ENCODE data around the gene MRS2. TPM values are rescaled to one million over a fixed set of nuclear protein-coding genes. Genes with fewer than 3 reads are reported as not detected.
"Not testable (repeated sequence)": the region's sequence is repeated elsewhere in the genome, so short reads cannot be mapped to it uniquely, and the experiment has no call there.

Gene MRS2
- total RNA-seq, 4 donors from 2014 or later: 17.2 to 63.2 (median 44.2) TPM

- H3K27ac ChIP-seq: no peak within 1 kb of the TSS
- ATAC-seq: peak; percentile 9 to 39
- H3K36me3 ChIP-seq: no peaks in the 10 kb centered on the region
- H3K4me1 ChIP-seq: peaks cover 0 to 7% of the 10 kb centered on the region in 2 donors
- peak within 1 kb of the TSS; percentile 29 to 43 (median 38) for H3K4me3 ChIP-seq
- intact Hi-C loops (cut with DNase I; ENCODE audit: low total_unique reads): no loop called here
- in situ Hi-C loops (cut with MboI; ENCODE audit: low sequenced_read_pairs in 4 of 4): no loop called here
- H3K9me3 ChIP-seq: no peaks in the 10 kb centered on the region
- no peak for TF ChIP-seq POLR2A (IDR thresholded peaks at IDR 0.05)
- TF ChIP-seq CTCF (IDR thresholded peaks at IDR 0.05 in 4 of 5, conservative IDR thresholded peaks at IDR 0.05 in 1 of 5): no peak
- DNase-seq: peak; percentile 3 to 13
- H3K27me3 ChIP-seq: no peaks in the 10 kb centered on the region
Measured at GRCh38 chr6:24357336-24358218, 45.2 kb upstream of the MRS2 start, which contains the start of gene DCDC2. DCDC2 (minus strand) TSS chr6:24358059; CDS start chr6:24357750, 309 bp downstream.

GRCh38 chr6:24358219-24358821 lies 44.4 kb upstream of the MRS2 start:
- H3K27me3 ChIP-seq: no peaks in the 10 kb centered on the region
- TF ChIP-seq CTCF (IDR thresholded peaks at IDR 0.05 in 4 of 5, conservative IDR thresholded peaks at IDR 0.05 in 1 of 5): no peak
- TF ChIP-seq POLR2A (IDR thresholded peaks at IDR 0.05): no peak
- DNase-seq: no peak
- no peaks in the 10 kb centered on the region for H3K36me3 ChIP-seq
- intact Hi-C loops (cut with DNase I; ENCODE audit: low total_unique reads): no loop called here
- in situ Hi-C loops (cut with MboI; ENCODE audit: low sequenced_read_pairs in 4 of 4): no loop called here
- peak overlapping the region in 2 of 4 donors; percentile 42 to 43 for H3K4me3 ChIP-seq
- ATAC-seq: no peak
- no peaks in the 10 kb centered on the region for H3K9me3 ChIP-seq
- peaks cover 0 to 7% of the 10 kb centered on the region in 2 donors for H3K4me1 ChIP-seq
- H3K27ac ChIP-seq: no peak overlapping the region

GRCh38 chr6:24359640-24360454 lies 42.9 kb upstream of the MRS2 start:
- ATAC-seq (peak; percentile 80 to 87), DNase-seq (peak; percentile 25 to 63)
- Histone ChIP-seq H3K4me3 (peak overlapping the region; percentile 58 to 91 (median 62)), H3K27ac (peak overlapping the region in 3 of 4 donors; percentile 22 to 52 (median 25)), H3K27me3 (no peaks in the 10 kb centered on the region), H3K9me3 (no peaks in the 10 kb centered on the region), H3K4me1 (peaks cover 0 to 7% of the 10 kb centered on the region in 2 donors), H3K36me3 (no peaks in the 10 kb centered on the region)
- intact Hi-C loops (cut with DNase I; ENCODE audit: low total_unique reads): loop anchor here (2.0 kb wide), 1 partner anchor 35 kb away; no protein-coding TSS in a partner anchor
- peak; percentile 45 to 81 (median 67) for TF ChIP-seq CTCF (IDR thresholded peaks at IDR 0.05 in 4 of 5, conservative IDR thresholded peaks at IDR 0.05 in 1 of 5)
- peak; percentile 15 to 19 for TF ChIP-seq POLR2A (IDR thresholded peaks at IDR 0.05)
- in situ Hi-C loops (cut with MboI; ENCODE audit: low sequenced_read_pairs in 4 of 4): no loop called here

- H3K4me1 ChIP-seq; intact Hi-C loops (cut with DNase I; ENCODE audit: low total_unique reads); ATAC-seq; H3K36me3 ChIP-seq; H3K9me3 ChIP-seq; H3K4me3 ChIP-seq; H3K27ac ChIP-seq; H3K27me3 ChIP-seq; DNase-seq; in situ Hi-C loops (cut with MboI; ENCODE audit: low sequenced_read_pairs in 4 of 4): not testable (repeated sequence)
Measured at GRCh38 chr6:24362363-24362762, 40.4 kb upstream of the MRS2 start.

- H3K4me3 ChIP-seq; H3K9me3 ChIP-seq; DNase-seq; H3K27me3 ChIP-seq; ATAC-seq; intact Hi-C loops (cut with DNase I; ENCODE audit: low total_unique reads); H3K36me3 ChIP-seq; H3K4me1 ChIP-seq; in situ Hi-C loops (cut with MboI; ENCODE audit: low sequenced_read_pairs in 4 of 4); H3K27ac ChIP-seq: not testable (repeated sequence)
Measured at GRCh38 chr6:24365103-24365633, 37.6 kb upstream of the MRS2 start.

Measured in gastrocnemius medialis (tissue), 4 donors.